ENCODE measurements around the gene KLHDC4. TPM values are rescaled to one million over a fixed set of nuclear protein-coding genes. Genes with fewer than 3 reads are reported as not detected.

Gene KLHDC4
- total and polyA plus RNA-seq, 2 donors (not counting 1 experiment from before 2014, with no cell fraction given) = 51.3 to 90.8 TPM

- H3K9me3 Mint-ChIP-seq (ENCODE audit: insufficient read depth) = no peaks in the 10 kb centered on the region
- Histone ChIP-seq H3K9ac (ENCODE audit: low read length) (no peak overlapping the region), H3K9me3 (ENCODE audit: control extremely low read depth in 1 of 3, control insufficient read depth in 2 of 3, insufficient read depth in 1 of 3, low read length in 2 of 3) (no peaks in the 10 kb centered on the region), H3K79me2 (ENCODE audit: control insufficient read depth, insufficient read depth, low read length) (peaks cover 6% of the 10 kb centered on the region), H4K20me1 (ENCODE audit: control insufficient read depth, insufficient read depth, low read length, poor library complexity, severe bottlenecking) (peaks cover 9% of the 10 kb centered on the region), H3K4me3 (ENCODE audit: control extremely low read depth in 1 of 5, extremely low read depth in 1 of 5, insufficient read depth in 1 of 5, low read depth in 2 of 5, low read length in 4 of 5) (no peak overlapping the region), H3K4me1 (ENCODE audit: control insufficient read depth in 2 of 2, insufficient read depth in 2 of 2, low read length in 2 of 2) (peaks cover 0 to 3% of the 10 kb centered on the region in 2 donors), H3K4me2 (replicated peaks; ENCODE audit: low read depth, low read length, poor library complexity, severe bottlenecking) (no peak overlapping the region), H3K36me3 (replicated peaks in 1 of 2; ENCODE audit: control extremely low read depth in 1 of 2, control insufficient read depth in 1 of 2, extremely low read depth in 1 of 2, insufficient read depth in 2 of 2, low read length in 1 of 2) (peaks cover 0 to 42% of the 10 kb centered on the region in 2 experiments), H2AFZ (ENCODE audit: insufficient read depth, low read depth, low read length, poor library complexity, severe bottlenecking) (no peak overlapping the region), H3K27me3 (replicated peaks in 1 of 4; ENCODE audit: control extremely low read depth in 1 of 4, control insufficient read depth in 3 of 4, insufficient read depth in 4 of 4, low read length in 3 of 4) (no peaks in the 10 kb centered on the region), H3K27ac (ENCODE audit: low read length in 2 of 2) (no peak overlapping the region)
- no peak overlapping the region for H3K4me3 Mint-ChIP-seq
- DNase-seq = no peak
- ChIA-PET CTCF (interaction anchor here (0.7 to 1.1 kb wide), 3 partner anchors 9 to 743 kb away, joined by 3 to 4 read pairs (median 3); no protein-coding TSS in a partner anchor), POLR2A (no interaction called here)
- over 99% methylated on average over 12 of the region's 13 CpGs for WGBS (ENCODE audit: insufficient coverage)
- ATAC-seq (ENCODE audit: low read depth) = no peak
- no peaks in the 10 kb centered on the region for H3K27me3 Mint-ChIP-seq
- no peaks in the 10 kb centered on the region for H3K4me1 Mint-ChIP-seq
- TF ChIP-seq EZH2 (IDR thresholded peaks at IDR 0.05; ENCODE audit: borderline replicate concordance, insufficient read depth, low read depth, low read length, poor library complexity, severe bottlenecking) (no peak), CTCF (IDR thresholded peaks at IDR 0.05) (no peak)
- H3K27ac Mint-ChIP-seq = no peak overlapping the region
- intact Hi-C loops (cut with micrococcal nuclease) = no loop called here
These were observed 34.2 kb downstream of the KLHDC4 start for GRCh38 chr16:87731607-87732006.

GRCh38 chr16:87729266-87729954, 36.4 kb downstream of the KLHDC4 start:
- Histone ChIP-seq H3K36me3 (replicated peaks in 1 of 2; ENCODE audit: control extremely low read depth in 1 of 2, control insufficient read depth in 1 of 2, extremely low read depth in 1 of 2, insufficient read depth in 2 of 2, low read length in 1 of 2) (peaks cover 0 to 35% of the 10 kb centered on the region in 2 experiments), H3K79me2 (ENCODE audit: control insufficient read depth, insufficient read depth, low read length) (peaks cover 4% of the 10 kb centered on the region), H2AFZ (ENCODE audit: insufficient read depth, low read depth, low read length, poor library complexity, severe bottlenecking) (no peak overlapping the region), H3K4me2 (replicated peaks; ENCODE audit: low read depth, low read length, poor library complexity, severe bottlenecking) (no peak overlapping the region), H3K9ac (ENCODE audit: low read length) (no peak overlapping the region), H3K27me3 (replicated peaks in 1 of 4; ENCODE audit: control extremely low read depth in 1 of 4, control insufficient read depth in 3 of 4, insufficient read depth in 4 of 4, low read length in 3 of 4) (no peaks in the 10 kb centered on the region), H3K4me1 (ENCODE audit: control insufficient read depth in 2 of 2, insufficient read depth in 2 of 2, low read length in 2 of 2) (peaks cover 7 to 15% of the 10 kb centered on the region in 2 donors), H3K9me3 (ENCODE audit: control extremely low read depth in 1 of 3, control insufficient read depth in 2 of 3, insufficient read depth in 1 of 3, low read length in 2 of 3) (no peaks in the 10 kb centered on the region), H3K27ac (ENCODE audit: low read length in 2 of 2) (no peak overlapping the region), H3K4me3 (ENCODE audit: control extremely low read depth in 1 of 5, extremely low read depth in 1 of 5, insufficient read depth in 1 of 5, low read depth in 2 of 5, low read length in 4 of 5) (no peak overlapping the region), H4K20me1 (ENCODE audit: control insufficient read depth, insufficient read depth, low read length, poor library complexity, severe bottlenecking) (no peaks in the 10 kb centered on the region)
- Mint-ChIP-seq H3K27ac (no peak overlapping the region), H3K27me3 (no peaks in the 10 kb centered on the region), H3K4me1 (peaks cover 11% of the 10 kb centered on the region), H3K9me3 (ENCODE audit: insufficient read depth) (no peaks in the 10 kb centered on the region), H3K4me3 (no peak overlapping the region)
- POLR2A ChIA-PET = no interaction called here
- TF ChIP-seq EZH2 (IDR thresholded peaks at IDR 0.05; ENCODE audit: borderline replicate concordance, insufficient read depth, low read depth, low read length, poor library complexity, severe bottlenecking) (no peak), CTCF (IDR thresholded peaks at IDR 0.05) (no peak)
- intact Hi-C loops (cut with micrococcal nuclease) = no loop called here
- CTCF ChIA-PET = interaction anchor here (1.0 kb wide), 1 partner anchor 30 kb away, joined by 4 read pairs; no protein-coding TSS in a partner anchor
- DNase-seq = peak; percentile 31
- peak; percentile 40 for ATAC-seq (ENCODE audit: low read depth)
- WGBS (ENCODE audit: insufficient coverage) = 91% methylated on average over 16 of the region's 17 CpGs

Measured in B cell (primary cell).